Colonic mucosa (tissue), 4 donors: ENCODE data around the gene SHROOM4. TPM values are rescaled to one million over a fixed set of nuclear protein-coding genes. Genes with fewer than 3 reads are reported as not detected.

Source experiments
- DNase-seq: peaks from one replicate; pipeline ENCODE4 v3.0.0-alpha.2; 2020
- H3K27ac ChIP-seq: fragments of 200-600 bp; one replicate; pipeline ENCODE4 v1.8.0; 2021
- H3K27me3 ChIP-seq: fragments of 200-600 bp; one replicate; pipeline ENCODE4 v1.8.0; 2021
- H3K36me3 ChIP-seq: fragments of 200-600 bp; one replicate; pipeline ENCODE4 v1.8.0; 2021
- H3K4me1 ChIP-seq: fragments of 200-600 bp; one replicate; pipeline ENCODE4 v1.8.0; 2021; ENCODE audit warnings: mild to moderate bottlenecking
- H3K4me3 ChIP-seq: fragments of 200-600 bp; one replicate; pipeline ENCODE4 v1.8.0; 2021
- H3K9ac ChIP-seq, 2 donors: one replicate each; pipeline ENCODE4 v1.7.0; 2013; ENCODE audit warnings: control low read depth in 2 of 2, low read depth in 2 of 2, low read length in 2 of 2
- H3K9me3 ChIP-seq: fragments of 200-600 bp; one replicate; pipeline ENCODE4 v1.8.0; 2021
- intact Hi-C: fragments of 100-400 bp; cut with DNase I; formaldehyde crosslinking; loops from one replicate; pipeline ENCODE4 v1.14.1; 2022
- total RNA-seq, 2 donors: library from RNA; stranded (reverse); fragmentation: NEBNext Ultra II Directional in 1 of 2; extraction: Animal tissue kit (Norgen Biotek cat#: 25700) in 1 of 2; gene quantifications; one replicate each; pipeline ENCODE4 v1.2.1, GENCODE V29; 2021
- TF ChIP-seq, protein P1 (sequence below): fragments of 200-600 bp; IDR thresholded peaks from one replicate; pipeline ENCODE4 v1.8.0; 2022; ENCODE audit warnings: antibody characterized with exemption, mild to moderate bottlenecking
- donor health status: healthy.
- donor health status: DM: no; HTN: no; CAD: no.
- donor health status: DM: no; HTN: no; CAD: no.

The SHROOM4 gene, protein sequence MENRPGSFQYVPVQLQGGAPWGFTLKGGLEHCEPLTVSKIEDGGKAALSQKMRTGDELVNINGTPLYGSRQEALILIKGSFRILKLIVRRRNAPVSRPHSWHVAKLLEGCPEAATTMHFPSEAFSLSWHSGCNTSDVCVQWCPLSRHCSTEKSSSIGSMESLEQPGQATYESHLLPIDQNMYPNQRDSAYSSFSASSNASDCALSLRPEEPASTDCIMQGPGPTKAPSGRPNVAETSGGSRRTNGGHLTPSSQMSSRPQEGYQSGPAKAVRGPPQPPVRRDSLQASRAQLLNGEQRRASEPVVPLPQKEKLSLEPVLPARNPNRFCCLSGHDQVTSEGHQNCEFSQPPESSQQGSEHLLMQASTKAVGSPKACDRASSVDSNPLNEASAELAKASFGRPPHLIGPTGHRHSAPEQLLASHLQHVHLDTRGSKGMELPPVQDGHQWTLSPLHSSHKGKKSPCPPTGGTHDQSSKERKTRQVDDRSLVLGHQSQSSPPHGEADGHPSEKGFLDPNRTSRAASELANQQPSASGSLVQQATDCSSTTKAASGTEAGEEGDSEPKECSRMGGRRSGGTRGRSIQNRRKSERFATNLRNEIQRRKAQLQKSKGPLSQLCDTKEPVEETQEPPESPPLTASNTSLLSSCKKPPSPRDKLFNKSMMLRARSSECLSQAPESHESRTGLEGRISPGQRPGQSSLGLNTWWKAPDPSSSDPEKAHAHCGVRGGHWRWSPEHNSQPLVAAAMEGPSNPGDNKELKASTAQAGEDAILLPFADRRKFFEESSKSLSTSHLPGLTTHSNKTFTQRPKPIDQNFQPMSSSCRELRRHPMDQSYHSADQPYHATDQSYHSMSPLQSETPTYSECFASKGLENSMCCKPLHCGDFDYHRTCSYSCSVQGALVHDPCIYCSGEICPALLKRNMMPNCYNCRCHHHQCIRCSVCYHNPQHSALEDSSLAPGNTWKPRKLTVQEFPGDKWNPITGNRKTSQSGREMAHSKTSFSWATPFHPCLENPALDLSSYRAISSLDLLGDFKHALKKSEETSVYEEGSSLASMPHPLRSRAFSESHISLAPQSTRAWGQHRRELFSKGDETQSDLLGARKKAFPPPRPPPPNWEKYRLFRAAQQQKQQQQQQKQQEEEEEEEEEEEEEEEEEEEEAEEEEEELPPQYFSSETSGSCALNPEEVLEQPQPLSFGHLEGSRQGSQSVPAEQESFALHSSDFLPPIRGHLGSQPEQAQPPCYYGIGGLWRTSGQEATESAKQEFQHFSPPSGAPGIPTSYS (N-terminal part only)
- total RNA-seq = 1 to 10 TPM; 2.2 to 3.3 TPM

DNA sequence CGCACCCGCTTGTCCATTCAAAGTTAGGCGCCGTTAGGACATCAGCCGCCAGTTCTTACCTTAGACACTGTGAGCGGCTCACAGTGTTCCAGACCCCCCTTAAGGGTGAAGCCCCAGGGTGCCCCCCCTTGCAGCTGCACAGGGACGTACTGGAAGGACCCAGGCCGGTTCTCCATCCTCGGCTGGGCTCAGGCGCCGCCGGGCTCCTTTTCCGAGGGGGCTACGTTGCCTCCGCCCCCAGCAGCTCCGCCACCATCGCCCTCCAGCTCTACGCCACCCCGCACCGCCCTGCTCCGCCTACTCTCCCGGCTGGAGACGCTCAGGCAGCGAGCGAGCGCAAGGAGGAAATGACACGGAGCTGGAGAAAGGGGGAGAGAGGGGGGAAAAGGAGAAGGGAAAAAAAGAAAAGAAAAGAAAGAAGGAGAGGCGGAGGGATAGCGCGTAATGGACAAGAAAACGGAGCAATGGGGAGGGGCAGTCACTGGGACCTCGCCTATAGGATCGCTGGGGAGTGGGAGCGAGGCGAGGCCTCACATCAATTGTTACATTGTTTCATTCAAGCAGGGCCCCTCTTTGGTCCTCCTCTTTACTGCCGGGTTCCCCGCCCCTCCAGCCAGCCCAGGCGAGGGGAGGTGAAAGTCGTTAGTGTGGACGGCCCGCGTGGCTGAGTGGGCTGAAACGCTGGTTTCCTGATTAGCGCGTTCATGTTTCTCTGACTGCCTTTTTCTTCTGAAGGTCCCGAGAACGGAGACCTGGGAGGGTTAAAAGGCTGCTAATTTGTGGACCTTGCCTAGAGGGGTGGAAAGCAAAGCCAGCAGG, at the start of gene SHROOM4:
Gene SHROOM4 (minus strand): TSS at position 352 of the 819 bp plus-strand sequence. CDS start 176 bp downstream, at position 176.
- H3K36me3 ChIP-seq = no peaks in the 10 kb centered on the region
- H3K27ac ChIP-seq = peak within 1 kb of the TSS; percentile 50
- H3K9ac ChIP-seq = peak within 1 kb of the TSS; percentile 49 to 70
- H3K4me1 ChIP-seq = no peaks in the 10 kb centered on the region
- TF ChIP-seq, protein P1, sequence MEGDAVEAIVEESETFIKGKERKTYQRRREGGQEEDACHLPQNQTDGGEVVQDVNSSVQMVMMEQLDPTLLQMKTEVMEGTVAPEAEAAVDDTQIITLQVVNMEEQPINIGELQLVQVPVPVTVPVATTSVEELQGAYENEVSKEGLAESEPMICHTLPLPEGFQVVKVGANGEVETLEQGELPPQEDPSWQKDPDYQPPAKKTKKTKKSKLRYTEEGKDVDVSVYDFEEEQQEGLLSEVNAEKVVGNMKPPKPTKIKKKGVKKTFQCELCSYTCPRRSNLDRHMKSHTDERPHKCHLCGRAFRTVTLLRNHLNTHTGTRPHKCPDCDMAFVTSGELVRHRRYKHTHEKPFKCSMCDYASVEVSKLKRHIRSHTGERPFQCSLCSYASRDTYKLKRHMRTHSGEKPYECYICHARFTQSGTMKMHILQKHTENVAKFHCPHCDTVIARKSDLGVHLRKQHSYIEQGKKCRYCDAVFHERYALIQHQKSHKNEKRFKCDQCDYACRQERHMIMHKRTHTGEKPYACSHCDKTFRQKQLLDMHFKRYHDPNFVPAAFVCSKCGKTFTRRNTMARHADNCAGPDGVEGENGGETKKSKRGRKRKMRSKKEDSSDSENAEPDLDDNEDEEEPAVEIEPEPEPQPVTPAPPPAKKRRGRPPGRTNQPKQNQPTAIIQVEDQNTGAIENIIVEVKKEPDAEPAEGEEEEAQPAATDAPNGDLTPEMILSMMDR = no peak
- peak; percentile 56 for DNase-seq
- H3K4me3 ChIP-seq = peak within 1 kb of the TSS; percentile 39
- no peaks in the 10 kb centered on the region for H3K27me3 ChIP-seq
- intact Hi-C loops = no loop called here
- no peaks in the 10 kb centered on the region for H3K9me3 ChIP-seq

DNA sequence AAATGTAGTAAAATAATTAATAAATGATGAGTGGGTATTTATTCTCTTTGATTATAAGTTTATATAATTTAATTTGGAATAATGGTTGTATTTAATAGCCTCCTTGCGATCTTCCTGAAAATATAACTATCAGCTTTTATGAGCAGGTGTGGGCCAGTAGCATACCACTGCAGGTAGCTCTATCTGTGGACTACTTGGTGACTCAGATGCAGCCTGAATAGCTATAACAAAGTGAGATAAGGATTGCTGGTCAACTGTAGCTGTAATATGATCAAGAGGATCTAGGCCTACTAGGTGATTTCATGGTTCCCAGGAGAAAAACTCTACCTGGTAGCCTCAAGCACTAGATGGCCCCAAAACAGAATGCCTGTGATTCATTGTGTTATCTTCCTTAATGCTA, 49.5 kb upstream of the SHROOM4 start:
- H3K27me3 ChIP-seq = no peaks in the 10 kb centered on the region
- no peak for DNase-seq
- H3K27ac ChIP-seq = no peak overlapping the region
- H3K36me3 ChIP-seq = no peaks in the 10 kb centered on the region
- H3K4me1 ChIP-seq = no peaks in the 10 kb centered on the region
- no peak overlapping the region for H3K4me3 ChIP-seq
- intact Hi-C loops = no loop called here
- no peaks in the 10 kb centered on the region for H3K9me3 ChIP-seq
- TF ChIP-seq, protein P1 = no peak
- no peak overlapping the region for H3K9ac ChIP-seq

DNA sequence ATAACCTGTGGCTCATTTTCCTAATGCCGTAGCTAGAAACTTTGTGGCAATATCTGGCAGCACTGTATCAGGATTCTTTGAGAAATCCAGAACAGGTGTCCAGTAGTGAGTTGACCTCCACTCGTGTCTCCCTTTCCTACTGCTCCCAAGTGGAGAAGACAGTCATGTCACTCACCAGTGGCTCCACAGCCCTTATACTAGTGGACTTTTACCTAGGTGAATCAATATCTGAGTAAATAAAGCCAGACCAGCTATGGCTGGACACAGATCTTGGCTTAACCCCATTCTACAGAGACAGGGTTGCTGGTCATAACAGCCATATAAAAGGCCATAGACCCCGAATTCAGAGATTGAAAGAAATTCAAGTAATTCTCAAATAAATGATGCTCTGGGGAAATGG, 46.5 kb upstream of the SHROOM4 start:
- no peak overlapping the region for H3K9ac ChIP-seq
- no peaks in the 10 kb centered on the region for H3K27me3 ChIP-seq
- no peaks in the 10 kb centered on the region for H3K9me3 ChIP-seq
- intact Hi-C loops = no loop called here
- no peak overlapping the region for H3K4me3 ChIP-seq
- no peak overlapping the region for H3K27ac ChIP-seq
- H3K36me3 ChIP-seq = no peaks in the 10 kb centered on the region
- TF ChIP-seq, protein P1 = no peak
- no peak for DNase-seq
- H3K4me1 ChIP-seq = no peaks in the 10 kb centered on the region

DNA sequence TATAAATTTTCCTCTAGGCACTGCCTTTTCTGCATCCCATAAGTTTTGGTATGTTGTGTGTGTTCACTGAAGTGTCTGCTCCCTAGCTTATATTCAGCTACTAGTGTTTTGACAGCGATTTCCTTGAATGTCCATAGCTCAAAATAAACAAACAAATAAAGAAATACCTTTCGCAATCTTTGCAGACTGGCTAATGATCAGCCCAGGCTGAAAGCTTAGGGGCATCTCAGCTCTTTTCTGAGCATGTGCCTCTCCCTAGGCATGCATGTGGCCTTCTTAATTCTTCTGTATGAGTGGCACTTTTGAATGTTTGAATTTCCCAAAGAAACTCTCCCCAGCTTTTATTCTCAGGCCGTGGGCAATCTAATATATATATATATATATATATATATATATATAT, 44.6 kb upstream of the SHROOM4 start:
- Histone ChIP-seq H3K9me3 (no peaks in the 10 kb centered on the region), H3K4me3 (no peak overlapping the region), H3K36me3 (no peaks in the 10 kb centered on the region), H3K4me1 (no peaks in the 10 kb centered on the region), H3K27ac (no peak overlapping the region), H3K9ac (no peak overlapping the region), H3K27me3 (no peaks in the 10 kb centered on the region)
- TF ChIP-seq, protein P1 = no peak
- no peak for DNase-seq
- intact Hi-C loops = no loop called here
